ENCODE data around the gene CLVS2.

CLVS2 gene

GRCh38 chr6:123055256-123055655 lies 59.2 kb downstream of the CLVS2 start:
- TF ChIP-seq CTCF (IDR thresholded peaks at IDR 0.05), result no peak

GRCh38 chr6:123062670-123063069 lies 66.6 kb downstream of the CLVS2 start:
- no peak for TF ChIP-seq CTCF (IDR thresholded peaks at IDR 0.05)

GRCh38 chr6:123064038-123064437 lies 68.0 kb downstream of the CLVS2 start:
- TF ChIP-seq CTCF (IDR thresholded peaks at IDR 0.05), result no peak

- no peak for TF ChIP-seq CTCF (IDR thresholded peaks at IDR 0.05)
Measured at GRCh38 chr6:123074616-123075015, 78.6 kb downstream of the CLVS2 start.

- no peak for TF ChIP-seq CTCF (IDR thresholded peaks at IDR 0.05)
Measured at GRCh38 chr6:123085403-123085802, 89.4 kb downstream of the CLVS2 start.

- no peak for TF ChIP-seq CTCF (IDR thresholded peaks at IDR 0.05)
Measured at GRCh38 chr6:123089226-123089625, 93.2 kb downstream of the CLVS2 start.

- TF ChIP-seq CTCF (IDR thresholded peaks at IDR 0.05), result no peak
Measured at GRCh38 chr6:123091091-123091895, 95.3 kb downstream of the CLVS2 start.

- TF ChIP-seq CTCF (IDR thresholded peaks at IDR 0.05), result no peak
Measured at GRCh38 chr6:123091896-123092271, 95.8 kb downstream of the CLVS2 start.
